ENCODE data around the gene KHDRBS1.
"Not testable (repeated sequence)": the region's sequence is repeated elsewhere in the genome, so short reads cannot be mapped to it uniquely, and the experiment has no call there.

The KHDRBS1 gene

GRCh38 chr1:32013386-32014198, at the start of gene KHDRBS1:
TSS of gene KHDRBS1 (plus strand) at chr1:32013868. CDS start at chr1:32013996, 128 bp downstream.
- DNase-seq, result peak; percentile 92

- no peak for DNase-seq
These were observed 42.8 kb upstream of the KHDRBS1 start for GRCh38 chr1:31970873-31971272.

DNA sequence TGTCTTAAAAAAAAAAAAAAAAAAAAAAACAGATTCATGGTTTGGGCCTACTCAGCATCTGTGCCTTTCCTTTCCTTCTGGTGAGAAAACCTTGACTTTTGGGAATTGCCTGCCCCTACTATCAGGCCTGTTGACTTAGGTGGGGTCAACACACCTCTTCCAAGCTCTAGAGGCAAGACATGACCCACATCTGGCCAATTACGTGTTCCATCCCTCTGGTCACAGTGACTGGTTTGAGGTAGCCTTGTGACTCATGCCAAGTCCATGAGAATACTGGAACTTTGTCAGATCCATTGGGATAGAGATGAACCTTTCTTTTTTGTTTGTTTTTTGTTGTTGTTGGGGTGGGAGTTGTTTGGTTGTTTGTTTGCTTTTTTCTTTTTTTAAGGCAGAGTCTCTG, 37.3 kb upstream of the KHDRBS1 start:
- no peak for DNase-seq

GRCh38 chr1:31977385-31978131, 36.1 kb upstream of the KHDRBS1 start:
- DNase-seq, result no peak

DNA sequence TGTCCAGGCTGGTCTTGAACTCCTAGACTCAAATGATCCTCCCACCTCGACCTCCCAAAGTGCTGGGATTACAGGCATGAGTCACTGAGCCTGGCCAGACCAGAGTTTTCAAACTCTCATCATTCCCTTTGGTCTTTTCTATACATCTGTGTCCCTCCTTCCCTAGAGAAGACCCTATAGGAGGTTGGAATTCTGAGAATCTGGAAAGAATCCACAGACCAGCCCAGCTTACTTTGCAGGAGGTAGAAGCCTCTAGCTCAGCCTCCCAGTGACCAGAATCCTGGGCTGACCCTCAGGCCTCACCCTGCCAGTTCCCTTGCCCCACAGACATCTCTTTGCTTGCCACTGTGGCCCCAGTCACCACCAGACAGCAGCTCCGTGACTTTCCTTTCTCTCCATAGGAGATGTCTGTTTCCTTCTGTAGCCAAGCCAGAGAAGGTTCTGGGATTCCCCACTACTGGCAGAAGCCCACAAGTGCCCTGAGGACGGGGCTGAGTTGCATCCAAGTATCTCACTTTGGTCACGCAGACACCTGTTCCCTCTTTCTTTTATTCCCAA, 34.7 kb upstream of the KHDRBS1 start:
- DNase-seq, result no peak

GRCh38 chr1:31980835-31981455, 32.7 kb upstream of the KHDRBS1 start:
- no peak for DNase-seq

GRCh38 chr1:31981456-31981839, 32.2 kb upstream of the KHDRBS1 start:
- DNase-seq, result no peak

- DNase-seq, result no peak
These were observed 31.7 kb upstream of the KHDRBS1 start for GRCh38 chr1:31981972-31982371.

DNA sequence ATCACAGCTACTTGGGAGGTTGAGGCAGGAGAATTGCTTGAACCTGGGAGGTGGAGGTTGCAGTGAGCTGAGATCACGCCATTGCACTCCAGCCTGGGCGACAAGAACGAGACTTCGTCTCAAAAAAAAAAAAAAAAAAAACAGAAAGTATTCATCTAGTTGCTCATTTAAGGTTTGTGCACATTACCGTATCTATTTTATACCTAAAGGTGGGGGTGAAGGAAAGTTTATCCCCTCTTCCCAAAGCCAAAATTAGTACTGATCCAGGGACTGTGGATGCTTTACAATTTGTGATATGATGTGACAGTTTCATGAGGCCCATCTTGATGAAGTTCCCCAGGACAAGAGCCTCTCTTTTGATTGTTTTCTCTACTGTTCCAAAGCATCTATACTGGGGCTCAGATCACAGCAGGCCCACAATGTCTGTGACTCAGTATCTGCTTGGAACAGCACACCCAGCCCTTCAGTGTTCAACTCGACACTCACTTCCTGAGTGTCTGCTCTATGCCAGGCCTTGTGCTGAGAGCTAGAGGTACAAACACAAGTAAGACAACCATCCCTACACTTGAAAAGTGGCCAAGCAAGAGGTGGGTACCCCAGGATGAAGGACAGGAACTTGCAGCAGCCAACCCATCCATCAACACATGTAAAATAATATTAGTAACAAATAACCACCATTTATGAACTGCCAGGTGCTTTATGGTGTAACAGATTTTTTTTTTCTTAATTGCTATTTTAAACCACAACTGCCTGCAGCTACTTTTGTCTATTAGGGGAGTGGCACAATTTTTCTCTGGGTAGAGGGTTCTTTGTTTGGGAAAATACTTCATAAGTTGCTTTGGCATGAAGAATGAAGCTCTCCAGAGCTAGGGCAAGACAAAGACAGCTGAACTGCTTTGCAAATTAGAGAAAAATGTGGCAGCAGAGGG, 29.0 kb upstream of the KHDRBS1 start:
- no peak for DNase-seq

DNA sequence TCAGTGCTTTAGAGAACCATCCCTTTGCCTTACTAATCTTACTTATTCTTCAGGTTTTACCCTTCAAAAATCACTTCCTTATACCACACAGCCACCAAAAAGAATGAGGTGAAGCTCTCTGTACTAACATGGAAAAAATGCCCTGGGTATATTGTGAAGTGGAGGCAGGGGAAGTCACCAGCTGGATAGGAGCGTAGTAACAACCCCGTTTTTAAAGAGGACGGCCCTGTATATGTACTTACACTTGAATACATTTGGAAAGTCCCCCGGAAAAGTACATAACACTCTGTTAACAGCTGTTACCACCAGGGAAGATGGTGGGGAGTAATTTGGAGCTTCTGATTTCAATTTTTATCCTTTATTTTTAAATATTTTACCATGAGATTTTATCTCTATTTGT, 28.2 kb upstream of the KHDRBS1 start:
- DNase-seq, result no peak

DNA sequence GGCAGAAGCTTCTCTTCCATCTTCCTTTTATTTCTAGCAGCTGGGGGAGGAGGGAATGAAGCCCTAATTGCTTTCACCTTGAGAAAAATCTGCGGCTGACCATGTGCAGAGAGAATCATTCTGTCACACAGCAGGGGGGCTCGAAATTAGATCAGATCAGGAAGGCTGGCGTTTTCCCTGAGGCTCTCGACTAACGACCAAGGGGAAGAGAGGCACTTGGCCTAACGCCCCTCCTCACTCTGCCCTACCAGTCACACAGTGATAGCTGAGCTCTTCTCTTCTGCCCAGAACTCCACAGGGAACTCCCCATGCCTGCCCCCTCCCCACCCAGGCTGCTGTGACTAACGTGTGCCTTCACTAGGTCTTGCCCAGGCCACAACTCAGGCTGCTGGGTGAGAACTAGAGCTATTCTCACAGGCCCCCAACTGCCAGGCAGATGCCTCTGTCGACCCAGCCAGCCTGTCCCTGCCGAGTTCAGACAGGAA, 26.5 kb upstream of the KHDRBS1 start:
- no peak for DNase-seq

DNA sequence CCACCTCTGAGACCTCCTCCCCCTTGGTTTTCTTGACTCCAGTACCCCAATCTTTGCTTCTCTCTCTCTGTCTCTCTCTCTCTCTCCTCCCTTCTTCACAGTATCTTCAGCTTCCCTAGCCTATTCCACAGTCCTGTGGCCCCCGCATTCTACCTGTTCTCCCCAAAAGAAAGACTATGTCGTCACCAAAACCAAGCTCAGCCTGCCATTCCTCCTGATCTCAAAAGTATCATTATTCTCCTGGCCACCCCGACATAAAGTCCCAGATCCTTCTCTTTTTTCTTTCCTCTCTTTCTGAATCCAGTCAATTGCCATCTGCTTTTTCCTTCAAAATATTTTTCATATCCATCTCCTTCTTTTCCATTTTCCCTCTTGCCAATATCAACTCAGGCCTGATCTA, 23.7 kb upstream of the KHDRBS1 start:
- DNase-seq, result no peak

- no peak for DNase-seq
These were observed 22.5 kb upstream of the KHDRBS1 start for GRCh38 chr1:31991182-31991581.

DNA sequence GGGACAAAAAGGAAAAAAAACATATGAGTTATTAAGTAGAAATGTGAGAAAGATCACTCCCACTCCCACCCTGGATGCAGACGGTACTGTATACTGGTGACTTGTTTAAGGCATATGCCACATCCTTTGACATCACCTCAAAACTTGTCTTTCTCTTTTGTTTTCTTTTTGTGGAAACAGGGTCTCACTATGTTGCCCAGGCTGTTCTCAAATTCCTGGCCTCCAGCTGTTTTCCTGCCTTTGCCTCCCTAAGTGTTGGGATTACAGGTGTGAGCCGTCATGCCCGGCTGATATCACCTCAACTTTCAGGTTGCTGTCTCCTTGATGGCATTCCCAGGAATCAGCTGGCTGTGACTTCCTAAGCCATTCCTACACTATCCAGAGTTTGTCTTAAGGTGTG, 18.4 kb upstream of the KHDRBS1 start:
- no peak for DNase-seq

GRCh38 chr1:31996121-31996520, 17.5 kb upstream of the KHDRBS1 start:
- DNase-seq, result not testable (repeated sequence)

DNA sequence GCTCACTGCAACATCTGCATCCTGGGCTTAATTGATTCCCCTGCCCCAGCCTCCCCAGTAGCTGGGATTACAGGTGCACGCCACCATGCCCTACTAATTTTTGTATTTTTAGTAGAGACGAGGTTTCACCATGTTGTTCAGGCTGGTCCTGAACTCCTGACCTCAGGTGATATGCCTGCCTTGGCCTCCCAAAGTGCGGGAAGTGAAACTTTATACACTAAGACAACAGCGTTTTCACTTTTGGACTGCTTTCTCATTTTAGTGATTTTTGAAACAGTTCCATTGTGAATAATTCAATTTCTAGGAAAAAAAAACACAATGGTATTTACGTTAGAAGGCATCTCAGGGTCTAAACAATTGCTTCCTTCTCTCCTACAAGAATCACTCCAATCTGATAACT, 11.8 kb upstream of the KHDRBS1 start:
- no peak for DNase-seq

- not testable (repeated sequence) for DNase-seq
These were observed 11.4 kb upstream of the KHDRBS1 start for GRCh38 chr1:32002285-32002684.

DNA sequence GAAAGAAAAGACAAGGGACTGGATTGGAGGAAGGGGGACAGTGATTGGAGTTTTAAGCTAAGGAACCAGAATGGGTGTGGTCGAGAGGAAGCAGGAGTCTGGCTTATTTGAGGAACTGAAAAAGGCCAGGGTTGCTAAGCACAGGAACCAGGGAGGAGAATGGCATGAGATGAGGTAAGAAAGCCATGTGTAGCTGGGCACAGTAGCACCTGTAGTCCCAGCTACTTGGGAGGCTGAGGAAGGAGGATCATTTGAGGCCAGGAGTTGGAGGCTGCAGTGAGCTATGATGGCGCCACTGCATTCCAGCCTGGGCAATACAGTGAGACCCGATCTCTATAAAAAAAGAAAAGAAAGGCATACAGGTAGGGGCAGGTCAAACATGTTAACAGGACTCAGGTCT, 8.1 kb upstream of the KHDRBS1 start:
- DNase-seq, result no peak

- no peak for DNase-seq
These were observed 6.1 kb upstream of the KHDRBS1 start for GRCh38 chr1:32007591-32007940.

DNA sequence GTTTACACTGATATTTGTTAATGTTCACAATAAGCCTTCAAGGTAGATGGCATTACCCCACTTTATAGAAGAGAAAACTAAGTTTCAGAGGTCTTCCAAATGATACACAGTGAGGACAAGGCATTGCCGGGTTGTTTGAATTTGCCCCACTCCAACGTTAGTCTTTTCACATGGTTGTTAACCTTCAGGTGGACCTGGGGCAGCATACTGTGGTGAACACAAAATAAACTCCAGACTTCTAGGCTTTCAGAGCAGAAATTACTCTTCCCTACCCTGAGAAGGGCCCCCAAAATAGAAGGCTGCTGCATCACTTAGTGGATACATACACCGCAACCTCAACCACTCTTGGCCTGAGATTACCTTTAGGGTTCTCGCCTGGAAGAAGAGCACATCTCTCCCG, 3.4 kb upstream of the KHDRBS1 start:
- DNase-seq, result no peak

DNA sequence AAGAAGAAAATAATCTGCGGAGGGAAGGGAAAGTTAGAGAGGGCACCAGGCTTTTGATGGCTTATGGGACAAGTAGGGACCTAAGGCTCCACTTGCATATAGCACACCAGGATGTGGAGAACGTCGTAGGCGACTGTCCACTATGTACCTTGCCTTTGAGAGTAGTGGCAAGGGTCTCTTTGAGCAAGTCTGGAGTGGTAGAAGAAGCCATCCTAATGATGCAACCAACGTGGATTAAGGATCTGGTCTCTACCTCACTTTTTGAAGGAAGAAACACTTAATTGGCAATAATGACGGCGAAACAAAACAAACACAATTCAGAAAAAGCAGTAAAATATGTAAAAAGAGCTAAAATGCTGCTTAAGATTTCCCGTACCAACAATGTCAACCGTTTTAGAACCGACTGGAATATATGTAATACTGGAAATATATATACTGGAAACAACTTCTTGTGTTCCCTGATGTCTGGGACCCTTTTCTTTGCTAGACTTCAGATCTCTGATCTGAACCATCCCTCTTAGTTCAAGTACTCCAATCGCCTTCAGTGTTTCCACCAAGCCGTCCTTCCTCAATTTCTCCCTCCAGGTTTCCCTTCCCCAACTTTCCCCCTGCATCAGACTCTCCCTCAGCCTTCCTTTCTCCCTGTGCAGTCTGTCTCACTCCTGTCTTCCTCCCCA, 821 bp upstream of the KHDRBS1 start:
- no peak for DNase-seq

Data from NCI-H510A treated with DMSO at 0.1 percent for 48 hours (cell line).